PC-3 (cell line): Measurements from ENCODE around the gene AKAP7.

Source experiments
- EZH2 ChIP-seq: fragments of 300-600 bp; sonication (generic); IDR thresholded peaks from one replicate; pipeline ENCODE4 v1.6.1; 2017; ENCODE audit warnings: antibody characterized with exemption, mild to moderate bottlenecking, low read length; ENCODE audit not compliant: unreplicated experiment
- TF ChIP-seq, protein P1 (sequence below): fragments of 300-600 bp; sonication (generic); conservative IDR thresholded peaks from 2 replicates; pipeline ENCODE4 v1.5.1; 2017; ENCODE audit warnings: antibody characterized with exemption, low read depth, mild to moderate bottlenecking, low read length

DNA sequence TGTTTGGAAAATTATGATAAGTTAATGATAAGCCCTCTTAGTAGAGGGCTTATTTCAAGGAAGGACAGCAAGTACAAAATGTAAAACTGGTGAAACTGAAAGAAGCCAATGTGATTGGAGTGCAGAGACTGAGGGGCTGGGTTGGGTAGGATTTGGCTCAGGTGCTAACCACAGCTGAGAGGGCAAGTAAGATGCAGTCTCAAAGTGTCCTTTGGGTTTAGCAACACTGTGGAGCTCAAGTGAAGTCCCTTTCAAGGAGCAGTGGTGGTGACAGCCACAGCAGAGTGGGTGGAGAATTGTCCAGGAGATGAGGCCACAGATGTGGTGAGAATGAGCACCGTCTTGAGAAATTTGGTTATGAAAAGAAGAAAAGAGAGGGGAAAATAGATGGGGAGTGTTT is 181.4 kb downstream of the AKAP7 start:
- TF ChIP-seq, protein P1, sequence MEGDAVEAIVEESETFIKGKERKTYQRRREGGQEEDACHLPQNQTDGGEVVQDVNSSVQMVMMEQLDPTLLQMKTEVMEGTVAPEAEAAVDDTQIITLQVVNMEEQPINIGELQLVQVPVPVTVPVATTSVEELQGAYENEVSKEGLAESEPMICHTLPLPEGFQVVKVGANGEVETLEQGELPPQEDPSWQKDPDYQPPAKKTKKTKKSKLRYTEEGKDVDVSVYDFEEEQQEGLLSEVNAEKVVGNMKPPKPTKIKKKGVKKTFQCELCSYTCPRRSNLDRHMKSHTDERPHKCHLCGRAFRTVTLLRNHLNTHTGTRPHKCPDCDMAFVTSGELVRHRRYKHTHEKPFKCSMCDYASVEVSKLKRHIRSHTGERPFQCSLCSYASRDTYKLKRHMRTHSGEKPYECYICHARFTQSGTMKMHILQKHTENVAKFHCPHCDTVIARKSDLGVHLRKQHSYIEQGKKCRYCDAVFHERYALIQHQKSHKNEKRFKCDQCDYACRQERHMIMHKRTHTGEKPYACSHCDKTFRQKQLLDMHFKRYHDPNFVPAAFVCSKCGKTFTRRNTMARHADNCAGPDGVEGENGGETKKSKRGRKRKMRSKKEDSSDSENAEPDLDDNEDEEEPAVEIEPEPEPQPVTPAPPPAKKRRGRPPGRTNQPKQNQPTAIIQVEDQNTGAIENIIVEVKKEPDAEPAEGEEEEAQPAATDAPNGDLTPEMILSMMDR: no peak
- TF ChIP-seq EZH2: no peak
